PC-3 (cell line): ENCODE measurements around the gene KLHL40. TPM values are rescaled to one million over a fixed set of nuclear protein-coding genes. Genes with fewer than 3 reads are reported as not detected.

Source experiments
- ATAC-seq: fragments of 200-7000 bp; cut with Tn5 transposase; 2 replicates; pipeline ENCODE4 v1.9.1; 2020; ENCODE audit warnings: mild to moderate bottlenecking, moderate library complexity
- BruUV-seq: library from RNA; stranded (reverse); fragments of 400-500 nt; replicated peaks from 2 replicates; lab custom pipeline; 2021; lab: Mats Ljungman, UMichigan
- CTCF ChIA-PET: fragments of 300-600 bp; sonication (Branson Sonifier 250); formaldehyde crosslinking; loops from one replicate; lab custom pipeline; 2022; ENCODE audit warnings: antibody characterized with exemption; lab: Charles Lee
- POLR2A ChIA-PET: fragments of 300-600 bp; sonication (Branson Sonifier 250); formaldehyde crosslinking; loops from one replicate; lab custom pipeline; 2022; ENCODE audit warnings: antibody characterized with exemption; ENCODE audit not compliant: unreplicated experiment; lab: Charles Lee
- DNase-seq: peaks from one replicate; pipeline ENCODE4 v3.0.0-alpha.2; 2015
- H2AFZ ChIP-seq: fragments of 300-600 bp; sonication (generic); 2 replicates; pipeline ENCODE4 v1.6.0; 2016; ENCODE audit warnings: antibody characterized with exemption, low read length
- H3F3A ChIP-seq: fragments of 300-600 bp; sonication (generic); one replicate; pipeline ENCODE4 v1.6.0; 2017; ENCODE audit warnings: antibody characterized with exemption, low read length, control low read depth, mild to moderate bottlenecking; ENCODE audit not compliant: unreplicated experiment
- H3K27ac ChIP-seq: fragments of 300-600 bp; sonication (generic); 2 replicates; pipeline ENCODE4 v1.5.1; 2016; ENCODE audit warnings: mild to moderate bottlenecking, low read length
- H3K27me3 ChIP-seq: fragments of 300-600 bp; sonication (generic); 2 replicates; pipeline ENCODE4 v1.6.1; 2016; ENCODE audit warnings: low read length, mixed read lengths
- H3K36me3 ChIP-seq: fragments of 300-600 bp; sonication (generic); 2 replicates; pipeline ENCODE4 v1.6.1; 2016; ENCODE audit warnings: low read depth, mixed run types, low read length, mixed read lengths
- H3K4me1 ChIP-seq: fragments of 300-600 bp; sonication (generic); 2 replicates; pipeline ENCODE4 v1.5.1; 2016; ENCODE audit warnings: low read length; ENCODE audit not compliant: insufficient read depth
- H3K4me2 ChIP-seq: fragments of 300-600 bp; sonication (generic); 2 replicates; pipeline ENCODE4 v1.6.0; 2016; ENCODE audit warnings: low read length
- H3K4me3 ChIP-seq: fragments of 300-600 bp; sonication (generic); 2 replicates; pipeline ENCODE4 v1.5.1; 2016; ENCODE audit warnings: mild to moderate bottlenecking, low read length, mixed read lengths
- H3K79me2 ChIP-seq: fragments of 300-600 bp; sonication (generic); 2 replicates; pipeline ENCODE4 v1.6.1; 2017; ENCODE audit warnings: low read length, mixed read lengths
- H3K9ac ChIP-seq: fragments of 300-600 bp; sonication (generic); 2 replicates; pipeline ENCODE4 v1.6.0; 2016; ENCODE audit warnings: mild to moderate bottlenecking, low read length
- H3K9me2 ChIP-seq: fragments of 300-600 bp; sonication (generic); replicated peaks from 2 replicates; pipeline ENCODE4 v1.6.1; 2016; ENCODE audit warnings: mixed run types, low read length, mixed read lengths
- H3K9me3 ChIP-seq: fragments of 300-600 bp; sonication (generic); 2 replicates; pipeline ENCODE4 v1.6.1; 2016; ENCODE audit warnings: low read length, mixed read lengths
- H4K20me1 ChIP-seq: fragments of 300-600 bp; sonication (generic); 2 replicates; pipeline ENCODE4 v1.6.1; 2016; ENCODE audit warnings: low read length, mixed read lengths
- EZH2 ChIP-seq: fragments of 300-600 bp; sonication (generic); IDR thresholded peaks from one replicate; pipeline ENCODE4 v1.6.1; 2017; ENCODE audit warnings: antibody characterized with exemption, mild to moderate bottlenecking, low read length; ENCODE audit not compliant: unreplicated experiment
- EZH2phosphoT487 ChIP-seq: fragments of 300-600 bp; sonication (generic); IDR thresholded peaks from 2 replicates; pipeline ENCODE4 v1.6.1; 2018; ENCODE audit warnings: mild to moderate bottlenecking, antibody characterized with exemption, low read length, borderline replicate concordance
- intact Hi-C: fragments of 100-400 bp; cut with micrococcal nuclease; formaldehyde crosslinking; loops from 2 replicates; pipeline ENCODE4 v1.9.0; 2023
- total RNA-seq: library from RNA; depleted of rRNA; stranded (reverse); fragments of >200 nt; gene quantifications from 2 replicates; pipeline ENCODE4 v1.2.3, GENCODE V29; 2014
- TF ChIP-seq, protein P1 (sequence below): fragments of 300-600 bp; sonication (generic); conservative IDR thresholded peaks from 2 replicates; pipeline ENCODE4 v1.5.1; 2017; ENCODE audit warnings: antibody characterized with exemption, low read depth, mild to moderate bottlenecking, low read length

The KLHL40 gene
- total RNA-seq, 1 experiment from 2014 or later, result not detected

DNA sequence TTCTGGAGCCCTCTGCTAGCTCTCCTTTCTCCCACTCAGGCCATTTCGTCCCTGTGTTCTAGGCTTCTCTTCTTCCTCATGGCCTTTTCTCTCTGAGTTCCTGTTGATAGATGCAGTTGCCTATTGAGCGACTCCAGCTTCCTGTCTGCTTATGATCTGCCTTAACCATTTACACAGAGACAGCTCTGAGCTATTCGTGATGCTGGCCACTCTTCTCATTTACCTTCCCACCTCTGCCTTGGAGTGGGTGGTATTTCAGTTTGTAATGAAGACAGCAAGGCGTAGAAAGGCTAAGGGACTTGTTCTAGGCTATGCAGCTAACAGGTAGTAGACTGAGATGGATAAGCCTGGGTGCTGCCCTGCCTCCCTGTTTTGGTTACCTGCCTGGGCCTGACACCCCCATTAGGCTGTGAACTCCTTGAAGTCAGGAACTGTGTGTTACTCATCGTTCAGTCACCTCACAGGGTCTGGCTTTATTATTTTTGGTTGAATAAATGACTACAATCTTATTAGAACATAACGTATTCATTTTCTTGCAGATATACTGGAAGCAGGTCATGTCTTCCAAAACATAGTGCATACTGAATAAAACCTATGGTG, 44.5 kb upstream of the KLHL40 start:
- Histone ChIP-seq H3K4me1 (no peaks in the 10 kb centered on the region), H3K9ac (no peak overlapping the region), H3K27ac (no peak overlapping the region), H3K36me3 (peaks cover 81% of the 10 kb centered on the region), H4K20me1 (no peaks in the 10 kb centered on the region), H2AFZ (no peak overlapping the region), H3K4me3 (no peak overlapping the region), H3K9me3 (no peaks in the 10 kb centered on the region), H3F3A (no peaks in the 10 kb centered on the region), H3K27me3 (no peaks in the 10 kb centered on the region), H3K4me2 (no peak overlapping the region), H3K79me2 (no peaks in the 10 kb centered on the region), H3K9me2 (no peaks in the 10 kb centered on the region)
- TF ChIP-seq EZH2, result no peak
- TF ChIP-seq, protein P1, sequence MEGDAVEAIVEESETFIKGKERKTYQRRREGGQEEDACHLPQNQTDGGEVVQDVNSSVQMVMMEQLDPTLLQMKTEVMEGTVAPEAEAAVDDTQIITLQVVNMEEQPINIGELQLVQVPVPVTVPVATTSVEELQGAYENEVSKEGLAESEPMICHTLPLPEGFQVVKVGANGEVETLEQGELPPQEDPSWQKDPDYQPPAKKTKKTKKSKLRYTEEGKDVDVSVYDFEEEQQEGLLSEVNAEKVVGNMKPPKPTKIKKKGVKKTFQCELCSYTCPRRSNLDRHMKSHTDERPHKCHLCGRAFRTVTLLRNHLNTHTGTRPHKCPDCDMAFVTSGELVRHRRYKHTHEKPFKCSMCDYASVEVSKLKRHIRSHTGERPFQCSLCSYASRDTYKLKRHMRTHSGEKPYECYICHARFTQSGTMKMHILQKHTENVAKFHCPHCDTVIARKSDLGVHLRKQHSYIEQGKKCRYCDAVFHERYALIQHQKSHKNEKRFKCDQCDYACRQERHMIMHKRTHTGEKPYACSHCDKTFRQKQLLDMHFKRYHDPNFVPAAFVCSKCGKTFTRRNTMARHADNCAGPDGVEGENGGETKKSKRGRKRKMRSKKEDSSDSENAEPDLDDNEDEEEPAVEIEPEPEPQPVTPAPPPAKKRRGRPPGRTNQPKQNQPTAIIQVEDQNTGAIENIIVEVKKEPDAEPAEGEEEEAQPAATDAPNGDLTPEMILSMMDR, result no peak
- TF ChIP-seq EZH2phosphoT487, result no peak
- CTCF ChIA-PET, result no interaction called here
- DNase-seq (no peak), ATAC-seq (no peak; the same call in 1 of the 2 replicates)
- POLR2A ChIA-PET, result interaction anchor here (0.6 kb wide), 1 partner anchor 26 kb away, joined by 3 read pairs; no protein-coding TSS in a partner anchor
- no TSS peak for BruUV-seq
- intact Hi-C loops, result no loop called here

DNA sequence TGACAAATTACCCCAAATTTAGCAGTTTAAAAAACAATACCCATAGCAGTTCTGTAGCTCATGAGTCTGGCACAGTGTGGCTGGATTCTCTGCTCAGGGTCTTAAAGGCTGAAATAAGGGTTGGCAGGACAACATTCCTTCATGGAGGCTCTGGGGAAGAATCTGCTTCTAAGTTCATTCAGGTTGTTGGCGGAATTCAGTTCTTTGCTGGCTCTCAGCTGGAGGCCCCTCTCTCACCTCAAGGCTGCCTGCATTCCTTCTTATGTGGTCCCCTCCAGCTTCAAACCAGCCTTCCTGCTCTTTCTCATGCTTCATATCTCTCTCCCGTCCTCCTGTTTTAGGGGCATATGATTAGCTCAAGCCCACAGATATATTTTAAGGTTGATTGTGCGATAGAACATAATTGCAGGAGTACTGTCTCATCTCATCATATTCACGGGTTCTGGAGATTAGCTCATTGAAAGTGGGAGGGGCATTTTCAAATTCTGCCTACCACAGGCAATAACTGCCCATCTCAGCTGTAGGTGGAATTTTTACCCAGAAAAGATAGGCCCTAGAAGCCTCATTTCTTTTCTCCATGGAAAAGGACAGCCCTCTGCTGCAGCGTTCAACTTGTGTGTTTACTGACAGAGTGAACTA, 37.4 kb upstream of the KLHL40 start:
- H3K27me3 ChIP-seq, result no peaks in the 10 kb centered on the region
- DNase-seq (no peak), ATAC-seq (no peak)
- H4K20me1 ChIP-seq, result no peaks in the 10 kb centered on the region
- no peaks in the 10 kb centered on the region for H3K9me2 ChIP-seq
- H3K9ac ChIP-seq, result no peak overlapping the region
- no peaks in the 10 kb centered on the region for H3K79me2 ChIP-seq
- intact Hi-C loops, result no loop called here
- no peak overlapping the region for H3K27ac ChIP-seq
- no peaks in the 10 kb centered on the region for H3K9me3 ChIP-seq
- H2AFZ ChIP-seq, result no peak overlapping the region
- peaks cover 19% of the 10 kb centered on the region for H3K4me1 ChIP-seq
- H3K4me2 ChIP-seq, result no peak overlapping the region
- TF ChIP-seq EZH2 (no peak), EZH2phosphoT487 (no peak)
- TF ChIP-seq, protein P1, result no peak
- POLR2A ChIA-PET, result interaction anchor here (0.5 kb wide), 1 partner anchor 45 kb away, joined by 20 read pairs; no protein-coding TSS in a partner anchor
- no peaks in the 10 kb centered on the region for H3F3A ChIP-seq
- H3K36me3 ChIP-seq, result peaks cover 42% of the 10 kb centered on the region
- CTCF ChIA-PET, result interaction anchor here (1.0 kb wide), 1 partner anchor 182 kb away, joined by 3 read pairs; no protein-coding TSS in a partner anchor
- BruUV-seq, result no TSS peak
- H3K4me3 ChIP-seq, result no peak overlapping the region

DNA sequence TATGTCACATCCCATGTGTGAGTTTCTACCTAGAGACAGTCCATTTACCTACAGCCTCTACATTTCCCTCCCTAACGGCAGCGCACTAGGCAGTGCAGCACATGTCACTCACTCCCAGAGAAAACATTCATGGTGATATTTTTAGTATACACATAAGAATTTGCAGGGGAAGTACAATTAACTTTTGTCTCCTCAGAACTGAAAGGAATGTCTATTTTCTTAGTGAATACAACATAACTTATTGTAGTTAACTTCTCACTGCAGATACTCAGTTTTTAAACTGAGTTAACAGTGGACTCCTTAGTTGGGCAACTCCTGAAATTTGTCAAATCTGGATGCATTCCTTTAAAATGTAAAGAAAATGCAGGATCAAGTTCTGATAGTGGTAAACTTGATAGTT, 36.3 kb upstream of the KLHL40 start:
- H3K9ac ChIP-seq, result no peak overlapping the region
- CTCF ChIA-PET, result interaction anchor here (0.6 kb wide), 1 partner anchor 191 kb away, joined by 17 read pairs; no protein-coding TSS in a partner anchor
- POLR2A ChIA-PET, result no interaction called here
- ATAC-seq (no peak), DNase-seq (no peak)
- no TSS peak for BruUV-seq
- H3K4me2 ChIP-seq, result no peak overlapping the region
- no peaks in the 10 kb centered on the region for H4K20me1 ChIP-seq
- H3K9me2 ChIP-seq, result no peaks in the 10 kb centered on the region
- intact Hi-C loops, result no loop called here
- H3F3A ChIP-seq, result no peaks in the 10 kb centered on the region
- TF ChIP-seq EZH2 (no peak), EZH2phosphoT487 (no peak)
- TF ChIP-seq, protein P1, result no peak
- H2AFZ ChIP-seq, result no peak overlapping the region
- 0 out of 2 replicates have a peak, but pooled peaks cover 8% of the 10 kb centered on the region for H3K79me2 ChIP-seq
- H3K27ac ChIP-seq, result no peak overlapping the region
- H3K27me3 ChIP-seq, result no peaks in the 10 kb centered on the region
- H3K4me1 ChIP-seq, result peaks cover 28% of the 10 kb centered on the region
- H3K9me3 ChIP-seq, result no peaks in the 10 kb centered on the region
- peaks cover 32% of the 10 kb centered on the region for H3K36me3 ChIP-seq
- no peak overlapping the region for H3K4me3 ChIP-seq
